GM19438 (cell line): ENCODE measurements around the gene SHB.
A peak's percentile ranks its signal among the peaks of the same experiment; 100 is the strongest.

Source experiments
- ATAC-seq: cut with Tn5 transposase; IDR thresholded peaks from one replicate; pipeline ENCODE4 v1.9.1; 2021; ENCODE audit warnings: low read depth; ENCODE audit not compliant: unreplicated experiment

SHB gene

DNA sequence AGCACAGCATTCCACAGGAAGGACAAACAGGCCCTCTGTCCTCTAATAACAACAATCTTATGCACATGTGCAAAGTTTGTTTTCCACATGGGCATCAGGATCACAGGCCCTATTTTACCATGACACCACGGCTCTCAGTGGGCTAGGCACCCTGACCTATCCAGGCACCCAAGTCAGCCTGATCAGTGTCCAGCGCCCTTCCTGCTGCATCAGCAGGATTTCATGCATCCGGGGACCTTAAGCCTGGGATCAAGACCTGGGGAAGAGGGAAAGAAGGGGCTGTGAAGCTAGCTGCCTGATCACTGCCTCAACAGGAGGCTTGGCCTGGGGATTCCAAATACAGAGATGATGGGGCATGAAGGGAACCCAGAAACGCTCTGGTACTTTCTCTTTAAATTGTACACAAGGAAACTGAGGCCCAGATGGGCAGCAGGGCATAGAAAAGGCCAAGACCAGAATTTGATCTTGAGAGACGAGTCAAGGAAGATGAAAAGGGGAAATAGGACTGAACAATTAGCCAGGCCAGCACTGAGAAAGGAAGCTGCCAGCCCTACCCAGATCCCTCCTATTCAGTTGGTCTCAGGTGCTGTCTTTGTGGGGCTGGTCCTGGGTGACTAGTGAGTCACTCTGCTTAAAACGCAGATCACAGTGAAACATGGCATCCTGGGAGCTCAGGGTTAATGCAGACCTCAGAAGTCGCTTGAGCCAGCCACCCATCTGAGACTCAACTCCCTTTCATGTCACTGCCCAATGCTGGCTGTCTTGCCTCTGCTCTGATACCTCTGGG is 57.9 kb downstream of the SHB start:
- no peak for ATAC-seq

GRCh38 chr9:38009990-38010389 is 59.0 kb downstream of the SHB start:
- ATAC-seq = no peak

- no peak for ATAC-seq
These were observed 60.0 kb downstream of the SHB start for GRCh38 chr9:38009035-38009501.

GRCh38 chr9:38008168-38009034 is 60.6 kb downstream of the SHB start:
- ATAC-seq = peak; percentile 89

GRCh38 chr9:38007016-38007415 is 62.0 kb downstream of the SHB start:
- ATAC-seq = no peak

DNA sequence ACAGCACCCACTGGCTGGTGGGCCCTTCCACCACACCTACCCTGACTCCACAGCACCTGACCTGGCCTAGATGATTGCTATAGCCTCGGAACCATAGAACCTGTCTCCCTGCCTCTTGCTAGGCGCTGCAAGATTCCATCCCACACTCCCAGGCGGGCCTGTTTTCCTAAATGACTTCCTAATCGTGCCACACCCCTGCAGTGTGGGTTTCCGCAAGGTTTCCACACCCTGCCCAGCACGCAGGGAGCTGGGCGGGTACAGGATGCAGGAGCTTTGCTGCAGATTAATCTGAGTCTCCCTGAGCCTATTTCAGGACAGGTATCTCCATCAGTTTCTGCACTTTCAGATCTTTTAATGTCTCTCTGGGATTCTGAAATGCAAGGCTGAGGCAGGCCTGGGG is 62.9 kb downstream of the SHB start:
- ATAC-seq = no peak

DNA sequence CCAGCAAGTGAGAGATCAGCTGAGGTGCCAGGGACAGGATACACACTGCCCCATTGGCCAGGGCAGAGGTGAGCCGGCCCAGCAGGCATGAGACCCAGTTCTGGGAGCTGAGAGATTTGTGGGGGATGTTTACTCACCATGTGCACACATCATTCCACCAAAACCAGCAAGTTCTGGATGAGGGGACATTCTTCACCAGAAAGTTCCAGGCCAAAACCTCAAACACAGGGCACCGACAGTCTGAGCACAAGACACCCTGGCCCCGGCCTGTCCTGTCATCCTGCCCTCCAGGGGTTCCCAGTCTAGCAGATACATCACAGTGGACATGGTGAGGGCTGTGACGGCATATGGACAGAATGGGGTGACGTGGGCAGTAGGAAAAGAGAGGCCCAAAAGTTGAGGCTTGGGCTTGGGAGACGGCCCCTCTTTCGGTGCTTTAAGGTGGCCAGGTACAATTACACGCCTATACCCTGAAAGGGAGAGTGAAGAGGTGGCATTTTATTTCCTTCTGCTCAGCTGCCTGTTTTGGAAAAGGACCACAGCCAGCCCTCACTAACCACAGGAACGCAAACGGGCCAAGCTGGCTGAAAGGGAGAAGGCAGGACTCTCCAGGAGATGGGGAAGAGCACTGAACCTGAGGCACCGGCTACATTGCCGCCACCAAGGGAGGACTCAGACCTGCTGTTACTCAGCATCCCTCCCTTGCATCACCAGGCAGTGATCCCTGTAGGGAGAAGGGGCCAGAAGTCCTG is 64.0 kb downstream of the SHB start:
- ATAC-seq = no peak

GRCh38 chr9:38003946-38004808 is 64.8 kb downstream of the SHB start:
- ATAC-seq = no peak

GRCh38 chr9:38003230-38003629 is 65.8 kb downstream of the SHB start:
- no peak for ATAC-seq

GRCh38 chr9:38001430-38001829 is 67.6 kb downstream of the SHB start:
- ATAC-seq = no peak

GRCh38 chr9:38000735-38001134 is 68.3 kb downstream of the SHB start:
- ATAC-seq = no peak

- no peak for ATAC-seq
These were observed 68.7 kb downstream of the SHB start for GRCh38 chr9:38000332-38000731.

DNA sequence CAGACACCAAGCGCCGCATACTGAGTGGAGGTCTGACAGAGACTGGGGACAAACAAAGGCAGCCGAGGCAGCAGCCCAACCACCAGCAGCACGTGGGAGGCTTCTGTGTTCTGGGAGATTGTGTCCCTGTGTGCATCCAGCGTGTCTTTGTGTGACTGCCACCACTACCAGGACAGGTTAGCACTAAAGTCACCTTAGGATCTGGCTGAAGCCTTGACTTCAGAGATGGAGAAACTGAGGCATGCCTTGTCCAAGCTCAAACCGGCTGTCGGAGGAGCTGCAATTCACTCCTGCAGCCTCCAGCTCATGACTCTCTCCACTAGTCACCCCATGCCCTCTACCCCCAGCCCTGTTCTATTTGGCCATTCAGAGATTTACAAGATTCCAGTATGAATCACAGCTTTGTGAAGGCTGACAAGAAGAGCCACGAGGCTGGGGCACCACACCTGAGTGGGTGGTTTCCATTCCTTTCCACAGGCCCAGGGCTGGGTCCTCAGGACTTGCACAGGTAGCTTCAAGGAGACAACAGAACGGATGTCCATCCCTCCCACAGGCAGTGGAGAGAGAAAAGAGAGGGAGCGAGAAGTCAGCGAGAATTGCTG is 69.3 kb downstream of the SHB start:
- ATAC-seq = no peak

- no peak for ATAC-seq
These were observed 70.0 kb downstream of the SHB start for GRCh38 chr9:37998881-37999587.

DNA sequence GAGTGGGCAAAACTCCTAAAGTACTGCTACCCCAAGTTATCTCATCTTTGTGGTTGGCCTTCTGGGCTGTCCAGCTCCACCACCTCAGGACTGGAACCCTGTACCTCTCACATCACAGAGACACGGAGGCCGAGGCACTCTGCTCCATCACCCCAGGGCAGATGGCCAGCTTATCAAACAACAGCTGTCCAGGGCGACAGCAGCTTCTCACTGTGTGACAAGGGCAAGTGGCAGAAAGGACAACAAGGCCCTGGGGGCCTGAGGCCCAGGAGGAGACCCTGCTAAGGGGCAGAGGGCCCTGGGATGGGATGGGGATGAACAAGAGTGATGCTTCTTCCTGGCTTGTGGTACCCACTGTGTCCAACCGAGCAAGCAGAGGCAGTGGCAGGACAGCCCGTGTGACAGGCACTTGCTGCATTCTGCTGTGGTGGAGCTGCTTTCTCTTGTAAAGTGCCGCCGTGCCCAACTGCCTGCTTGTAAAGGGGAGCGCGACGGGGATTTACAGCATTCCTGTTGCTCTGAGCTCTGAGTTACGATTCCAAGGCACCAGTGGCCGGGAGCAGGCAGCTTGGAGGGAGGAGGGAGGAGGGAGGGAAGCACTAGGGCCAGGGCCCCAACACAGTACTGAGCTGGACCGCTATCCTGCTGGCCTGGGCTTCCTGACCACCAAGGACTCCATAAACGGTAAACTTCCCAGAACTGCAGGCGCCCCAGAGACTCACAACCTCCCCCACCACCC is 71.2 kb downstream of the SHB start:
- no peak for ATAC-seq

DNA sequence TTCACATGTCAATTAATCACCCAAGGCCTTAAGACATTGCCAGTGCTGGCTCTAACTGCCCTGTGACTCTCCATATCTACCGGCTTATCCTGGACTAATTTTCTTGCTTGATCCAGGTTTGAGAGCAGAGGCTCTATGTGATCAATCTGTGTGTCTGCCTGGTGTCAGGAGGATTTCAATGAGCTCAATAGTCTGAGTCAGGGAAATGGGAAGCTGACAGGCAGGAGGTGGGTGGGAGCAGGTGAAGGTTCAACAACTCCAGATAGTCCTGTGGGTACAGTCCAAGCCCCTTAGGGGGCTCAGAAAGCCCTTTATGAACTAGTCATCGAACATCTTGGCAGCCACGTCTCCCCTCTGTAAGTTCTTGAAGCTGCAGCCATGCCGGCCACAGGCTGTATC is 72.2 kb downstream of the SHB start:
- no peak for ATAC-seq

- ATAC-seq = no peak
These were observed 72.8 kb downstream of the SHB start for GRCh38 chr9:37995961-37996818.
